Measurements from ENCODE around the gene SRD5A1. TPM values are rescaled to one million over a fixed set of nuclear protein-coding genes. Genes with fewer than 3 reads are reported as not detected.

Gene SRD5A1
- total RNA-seq, 1 donor from 2014 or later: 14.8 TPM

DNA sequence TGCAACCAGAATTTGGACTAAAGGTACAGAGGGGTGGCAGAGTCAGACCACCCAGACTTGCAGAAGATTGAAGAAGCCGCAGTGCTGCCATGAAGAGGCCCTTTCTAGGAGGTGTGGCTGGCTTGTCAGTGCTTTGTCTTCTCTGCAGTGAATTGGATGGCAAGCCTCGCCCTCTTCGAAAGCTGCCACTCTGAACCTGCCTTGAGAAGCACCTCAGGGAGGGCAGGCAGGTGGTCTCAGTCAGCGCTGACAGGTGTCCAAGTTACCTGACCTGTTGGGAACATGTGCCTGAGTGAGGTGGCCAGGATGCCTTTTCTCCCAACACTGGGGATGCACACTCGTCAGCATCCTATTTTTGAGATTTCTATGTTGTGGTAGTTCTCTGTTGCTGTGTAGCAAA lies 86.2 kb downstream of the SRD5A1 start:
- peaks cover 91% of the 10 kb centered on the region for H3K4me1 Mint-ChIP-seq
- ATAC-seq (ENCODE audit: low read depth): no peak
- H3K9me3 Mint-ChIP-seq: no peaks in the 10 kb centered on the region
- ChIA-PET POLR2A (no interaction called here), CTCF (no interaction called here)
- TF ChIP-seq, protein P1, sequence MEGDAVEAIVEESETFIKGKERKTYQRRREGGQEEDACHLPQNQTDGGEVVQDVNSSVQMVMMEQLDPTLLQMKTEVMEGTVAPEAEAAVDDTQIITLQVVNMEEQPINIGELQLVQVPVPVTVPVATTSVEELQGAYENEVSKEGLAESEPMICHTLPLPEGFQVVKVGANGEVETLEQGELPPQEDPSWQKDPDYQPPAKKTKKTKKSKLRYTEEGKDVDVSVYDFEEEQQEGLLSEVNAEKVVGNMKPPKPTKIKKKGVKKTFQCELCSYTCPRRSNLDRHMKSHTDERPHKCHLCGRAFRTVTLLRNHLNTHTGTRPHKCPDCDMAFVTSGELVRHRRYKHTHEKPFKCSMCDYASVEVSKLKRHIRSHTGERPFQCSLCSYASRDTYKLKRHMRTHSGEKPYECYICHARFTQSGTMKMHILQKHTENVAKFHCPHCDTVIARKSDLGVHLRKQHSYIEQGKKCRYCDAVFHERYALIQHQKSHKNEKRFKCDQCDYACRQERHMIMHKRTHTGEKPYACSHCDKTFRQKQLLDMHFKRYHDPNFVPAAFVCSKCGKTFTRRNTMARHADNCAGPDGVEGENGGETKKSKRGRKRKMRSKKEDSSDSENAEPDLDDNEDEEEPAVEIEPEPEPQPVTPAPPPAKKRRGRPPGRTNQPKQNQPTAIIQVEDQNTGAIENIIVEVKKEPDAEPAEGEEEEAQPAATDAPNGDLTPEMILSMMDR (IDR thresholded peaks at IDR 0.05): no peak
- peaks cover 42% of the 10 kb centered on the region for H3K36me3 Mint-ChIP-seq (ENCODE audit: low read depth)
- DNase-seq: no peak
- peak overlapping the region; percentile 30 for H3K27ac Mint-ChIP-seq
- intact Hi-C loops (cut with micrococcal nuclease): loop anchor here (10.0 kb wide), 1 partner anchor 965 kb away; no protein-coding TSS in a partner anchor
- H3K4me3 Mint-ChIP-seq: peak overlapping the region; percentile 1
- no peaks in the 10 kb centered on the region for H3K27me3 Mint-ChIP-seq

DNA sequence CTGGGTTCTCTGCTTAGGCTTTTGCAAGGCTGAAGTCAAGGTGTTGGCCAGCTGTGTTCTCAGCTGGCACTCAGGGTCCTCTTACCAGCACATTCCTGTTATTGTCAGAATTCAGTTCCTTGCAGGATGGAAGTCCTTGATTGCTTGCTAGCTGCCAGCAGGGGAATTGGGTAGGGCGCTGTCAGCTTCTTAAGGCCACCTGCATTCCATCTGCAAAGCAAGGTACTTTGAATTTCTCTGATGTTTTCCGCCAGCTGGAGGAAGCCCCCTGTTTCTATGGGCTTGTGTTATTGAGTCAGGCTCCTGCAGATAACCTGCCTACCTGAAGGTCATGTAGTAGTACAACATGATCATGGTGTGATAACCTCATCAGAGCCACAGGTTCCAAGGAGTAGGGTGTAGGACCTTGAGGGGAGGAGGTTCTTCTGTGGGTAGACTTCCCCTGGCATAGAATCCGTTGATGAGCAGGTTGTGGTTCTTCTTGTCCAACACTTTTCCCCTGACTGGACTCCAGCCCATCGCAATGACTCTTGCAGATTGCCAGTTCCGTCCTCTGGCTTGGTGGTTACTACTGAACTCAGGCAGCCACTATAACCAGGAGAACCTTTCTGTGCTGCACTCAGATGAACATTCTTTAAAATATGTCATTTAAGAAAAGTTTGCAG lies 86.8 kb downstream of the SRD5A1 start:
- TF ChIP-seq, protein P1 (IDR thresholded peaks at IDR 0.05): no peak
- Mint-ChIP-seq H3K36me3 (ENCODE audit: low read depth) (peaks cover 44% of the 10 kb centered on the region), H3K27ac (peak overlapping the region; percentile 41), H3K27me3 (no peaks in the 10 kb centered on the region), H3K4me1 (peaks cover 90% of the 10 kb centered on the region), H3K9me3 (no peaks in the 10 kb centered on the region), H3K4me3 (peak overlapping the region; percentile 9)
- ChIA-PET POLR2A (no interaction called here), CTCF (no interaction called here)
- intact Hi-C loops (cut with micrococcal nuclease): loop anchor here (10.0 kb wide), 2 partner anchors 235 to 965 kb away; no protein-coding TSS in a partner anchor
- DNase-seq (no peak), ATAC-seq (ENCODE audit: low read depth) (no peak)

DNA sequence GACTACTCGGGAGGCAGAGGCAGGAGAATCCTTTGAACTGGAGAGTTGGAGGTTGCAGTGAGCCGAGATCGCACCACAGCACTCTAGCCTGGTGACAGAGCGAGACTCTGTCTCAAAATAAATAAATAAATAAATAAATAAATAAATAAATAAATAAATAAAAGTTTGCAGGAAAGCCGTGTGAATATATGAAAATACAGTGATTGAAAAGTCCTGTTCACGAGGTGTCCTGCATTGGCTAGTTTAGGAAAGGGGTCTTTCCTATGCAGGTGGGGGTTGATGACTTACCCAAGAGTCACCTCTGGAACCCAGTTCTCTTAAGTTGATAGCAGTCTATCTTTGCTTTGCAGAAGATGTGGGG lies 87.3 kb downstream of the SRD5A1 start:
- POLR2A ChIA-PET: no interaction called here
- intact Hi-C loops (cut with micrococcal nuclease): loop anchor here (10.0 kb wide), 1 partner anchor 236 kb away; no protein-coding TSS in a partner anchor
- Mint-ChIP-seq H3K4me1 (peaks cover 89% of the 10 kb centered on the region), H3K9me3 (no peaks in the 10 kb centered on the region), H3K36me3 (ENCODE audit: low read depth) (peaks cover 48% of the 10 kb centered on the region), H3K27me3 (no peaks in the 10 kb centered on the region), H3K4me3 (no peak overlapping the region), H3K27ac (peak overlapping the region; percentile 41)
- TF ChIP-seq, protein P1 (IDR thresholded peaks at IDR 0.05): no peak
- no peak for ATAC-seq (ENCODE audit: low read depth)
- CTCF ChIA-PET: no interaction called here
- DNase-seq: no peak

DNA sequence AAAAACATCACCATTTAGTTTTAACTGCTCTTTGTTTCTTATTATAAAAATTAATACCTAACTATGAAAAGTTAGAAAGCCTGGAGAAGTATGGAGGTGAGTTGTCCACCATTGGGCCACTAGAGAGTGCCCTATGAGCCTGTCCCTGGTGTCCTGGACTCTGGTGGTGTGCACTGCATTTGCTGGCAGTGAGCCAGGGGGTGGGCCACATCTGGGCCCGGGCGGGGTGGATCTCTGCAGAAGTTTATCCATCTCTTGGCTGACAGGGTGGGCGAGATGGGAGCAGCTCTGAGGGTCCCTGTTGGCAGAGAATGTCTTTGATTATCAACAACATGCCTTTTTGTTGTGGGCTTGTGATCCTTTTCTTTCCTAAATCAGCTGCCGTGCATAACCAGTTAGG lies 88.2 kb downstream of the SRD5A1 start:
- Mint-ChIP-seq H3K4me1 (peaks cover 89% of the 10 kb centered on the region), H3K9me3 (no peaks in the 10 kb centered on the region), H3K4me3 (peak overlapping the region; percentile 83), H3K27me3 (no peaks in the 10 kb centered on the region), H3K36me3 (ENCODE audit: low read depth) (peaks cover 53% of the 10 kb centered on the region), H3K27ac (peak overlapping the region; percentile 94)
- TF ChIP-seq, protein P1 (IDR thresholded peaks at IDR 0.05): no peak
- ChIA-PET CTCF (interaction anchor here (1.1 to 1.8 kb wide), 2 partner anchors 15 to 24 kb away, joined by 3 to 7 read pairs; no protein-coding TSS in a partner anchor), POLR2A (interaction anchor here (1.1 to 2.6 kb wide), 4 partner anchors 9 to 343 kb away, joined by 3 to 16 read pairs (median 10); partner anchors contain the start of genes MED10, NSUN2, SRD5A1 and TENT4A)
- DNase-seq (no peak), ATAC-seq (ENCODE audit: low read depth) (no peak)
- intact Hi-C loops (cut with micrococcal nuclease): loop anchor here (10.0 kb wide), 1 partner anchor 237 kb away; no protein-coding TSS in a partner anchor

DNA sequence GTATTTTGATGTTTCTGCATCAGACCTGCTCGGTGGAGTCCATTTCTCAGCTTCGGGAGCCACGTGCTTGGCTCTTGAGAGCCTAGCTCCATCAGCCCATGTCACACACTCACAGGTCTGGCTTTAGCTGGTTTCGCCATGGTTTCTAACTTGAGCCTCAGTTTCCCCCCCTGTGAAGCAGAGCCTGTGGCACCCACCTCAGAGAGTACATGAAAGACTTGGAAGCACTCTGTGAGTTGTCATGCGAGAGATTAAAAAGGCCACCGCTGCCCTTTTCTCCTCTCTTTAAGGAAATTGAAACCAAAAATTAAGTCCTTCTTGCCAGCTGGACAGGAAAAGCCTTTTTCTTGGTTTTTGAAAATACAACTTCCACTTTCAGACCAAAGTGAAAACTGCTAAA lies 88.8 kb downstream of the SRD5A1 start:
- ChIA-PET CTCF (interaction anchor here (1.1 to 1.8 kb wide), 3 partner anchors 15 to 23 kb away, joined by 3 to 7 read pairs (median 4); no protein-coding TSS in a partner anchor), POLR2A (interaction anchor here (1.0 to 2.6 kb wide), 5 partner anchors 9 to 343 kb away, joined by 3 to 16 read pairs (median 7); partner anchors contain the start of genes MED10, NSUN2, SRD5A1 and TENT4A)
- Mint-ChIP-seq H3K36me3 (ENCODE audit: low read depth) (peaks cover 54% of the 10 kb centered on the region), H3K27me3 (no peaks in the 10 kb centered on the region), H3K9me3 (no peaks in the 10 kb centered on the region), H3K27ac (peak overlapping the region; percentile 94), H3K4me3 (peak overlapping the region; percentile 83), H3K4me1 (peaks cover 89% of the 10 kb centered on the region)
- ATAC-seq (ENCODE audit: low read depth): peak; percentile 65
- TF ChIP-seq, protein P1 (IDR thresholded peaks at IDR 0.05): no peak
- DNase-seq: no peak
- intact Hi-C loops (cut with micrococcal nuclease): loop anchor here (1.0 to 10.0 kb wide), 2 partner anchors 8 to 237 kb away; no protein-coding TSS in a partner anchor
